HepG2 (cell line): Measurements from ENCODE around the gene SIRT5. TPM values are rescaled to one million over a fixed set of nuclear protein-coding genes. Genes with fewer than 3 reads are reported as not detected.

Experiments
- ATM ChIP-seq: fragments of 450-650 bp; IDR thresholded peaks from 2 replicates; pipeline ENCODE4 v1.7.1; 2017; ENCODE audit warnings: mild to moderate bottlenecking, borderline replicate concordance
- CCAR2 ChIP-seq: fragments of 200-400 bp; formaldehyde crosslinking; optimal IDR thresholded peaks from 2 replicates; pipeline ENCODE3; 2018; ENCODE audit warnings: low read depth, mild to moderate bottlenecking, low read length, moderate library complexity
- CENPX ChIP-seq: sonication (generic); formaldehyde crosslinking; IDR thresholded peaks from 2 replicates; pipeline ENCODE4 v1.9.0; 2021; ENCODE audit warnings: mild to moderate bottlenecking, missing genetic modification reagents, moderate library complexity
- DR1 ChIP-seq: sonication (generic); formaldehyde crosslinking; IDR thresholded peaks from 2 replicates; pipeline ENCODE4 v1.8.0; 2021; ENCODE audit warnings: mild to moderate bottlenecking, missing genetic modification reagents, inconsistent platforms
- E2F5 ChIP-seq: sonication (generic); formaldehyde crosslinking; conservative IDR thresholded peaks from 2 replicates; pipeline ENCODE4 v1.4.0; 2020; ENCODE audit warnings: missing genetic modification reagents
- ETV5 ChIP-seq: IDR thresholded peaks from 2 replicates; pipeline ENCODE4 v1.6.1; 2018; ENCODE audit warnings: missing biosample characterization, missing genetic modification reagents, inconsistent platforms, borderline replicate concordance
- GTF2F1 ChIP-seq: fragments of 150-350 bp; IDR thresholded peaks from 2 replicates; pipeline ENCODE4 v1.6.1; 2014; ENCODE audit warnings: low read length
- HMGXB4 ChIP-seq, 2 experiments: sonication (generic) in 1 of 2; formaldehyde crosslinking in 1 of 2; IDR thresholded peaks; 2 replicates each; pipeline versions ENCODE4 v1.4.0 to v1.6.1; 2018 to 2020; ENCODE audit warnings: missing genetic modification reagents in 2 of 2, borderline replicate concordance in 1 of 2, low read depth in 1 of 2, mild to moderate bottlenecking in 1 of 2, missing biosample characterization in 1 of 2
- KAT2B ChIP-seq: fragments of 150-350 bp; IDR thresholded peaks from 2 replicates; pipeline ENCODE4 v1.6.1; 2014; ENCODE audit warnings: low read depth, low read length, borderline replicate concordance
- MEIS2 ChIP-seq: sonication (generic); formaldehyde crosslinking; IDR thresholded peaks from 2 replicates; pipeline ENCODE4 v1.9.0; 2021; ENCODE audit warnings: mild to moderate bottlenecking, missing genetic modification reagents
- PITX1 ChIP-seq: sonication (generic); formaldehyde crosslinking; IDR thresholded peaks from 2 replicates; pipeline ENCODE4 v1.5.1; 2020; ENCODE audit warnings: mild to moderate bottlenecking, missing genetic modification reagents
- RAD51 ChIP-seq: fragments of 450-650 bp; IDR thresholded peaks from 2 replicates; pipeline ENCODE4 v1.6.1; 2016; ENCODE audit warnings: borderline replicate concordance
- REPIN1 ChIP-seq: sonication (generic); formaldehyde crosslinking; IDR thresholded peaks from 2 replicates; pipeline ENCODE4 v1.8.0; 2022; ENCODE audit warnings: missing genetic modification reagents, low read depth, mild to moderate bottlenecking, borderline replicate concordance
- RXRB ChIP-seq: IDR thresholded peaks from 2 replicates; pipeline ENCODE4 v1.6.1; 2016; ENCODE audit warnings: borderline replicate concordance, missing genetic modification reagents, missing compliant biosample characterization
- THRA ChIP-seq: sonication (generic); formaldehyde crosslinking; IDR thresholded peaks from 2 replicates; pipeline ENCODE4 v1.4.0; 2020; ENCODE audit warnings: missing genetic modification reagents, borderline replicate concordance
- ZNF10 ChIP-seq: sonication (generic); formaldehyde crosslinking; IDR thresholded peaks from 2 replicates; pipeline ENCODE4 v1.4.0; 2020; ENCODE audit warnings: mild to moderate bottlenecking, low read depth, missing genetic modification reagents, borderline replicate concordance
- ZNF232 ChIP-seq: sonication (generic); formaldehyde crosslinking; IDR thresholded peaks from 2 replicates; pipeline ENCODE4 v1.4.0; 2020; ENCODE audit warnings: missing genetic modification reagents, borderline replicate concordance
- ZNF276 ChIP-seq: sonication (generic); formaldehyde crosslinking; IDR thresholded peaks from 2 replicates; pipeline ENCODE4 v1.4.0; 2020; ENCODE audit warnings: mild to moderate bottlenecking, low read depth, missing genetic modification reagents
- ZNF547 ChIP-seq: sonication (generic); formaldehyde crosslinking; IDR thresholded peaks from 2 replicates; pipeline ENCODE4 v1.5.1; 2020; ENCODE audit warnings: mild to moderate bottlenecking, missing genetic modification reagents
- ZNF704 ChIP-seq: sonication (generic); formaldehyde crosslinking; IDR thresholded peaks from 2 replicates; pipeline ENCODE4 v1.8.1; 2023; ENCODE audit warnings: mild to moderate bottlenecking, inconsistent platforms, moderate library complexity, missing genetic modification reagents, borderline replicate concordance
- ZNF790 ChIP-seq: sonication (generic); formaldehyde crosslinking; IDR thresholded peaks from 2 replicates; pipeline ENCODE4 v1.8.0; 2022; ENCODE audit warnings: missing genetic modification reagents, mild to moderate bottlenecking, borderline replicate concordance
- ZNF883 ChIP-seq: sonication (generic); formaldehyde crosslinking; IDR thresholded peaks from 2 replicates; pipeline ENCODE4 v1.5.1; 2020; ENCODE audit warnings: mild to moderate bottlenecking, missing genetic modification reagents; ENCODE audit errors: not compliant biosample characterization
- ZSCAN31 ChIP-seq: sonication (generic); formaldehyde crosslinking; IDR thresholded peaks from 2 replicates; pipeline ENCODE4 v1.5.0; 2020; ENCODE audit warnings: low read depth, mild to moderate bottlenecking, missing genetic modification reagents
- polyA plus RNA-seq, 8 experiments: library from polyadenylated mRNA; depleted of rRNA in 3 of 8; stranded (reverse) in 7 of 8; unstranded in 1 of 8; fragments of >200 nt; fragmentation: Illumina TruSeq in 4 of 8; extraction: Trizol in 4 of 8; gene quantifications; 2 replicates each; pipeline versions ENCODE4 v1.2.1 to v1.2.3, GENCODE V29; 2011 to 2016; ENCODE audit warnings: low read depth in 4 of 8, missing spikeins in 1 of 8, mixed read lengths in 1 of 8; ENCODE audit not compliant: insufficient read depth in 1 of 8
- total RNA-seq, 5 experiments: library from RNA; depleted of rRNA; stranded (reverse); fragments of >200 nt; fragmentation: Illumina TruSeq; extraction: Trizol; gene quantifications; 2 replicates each; pipeline ENCODE4 v1.2.3, GENCODE V29; 2016; ENCODE audit warnings: low read depth in 1 of 5

Gene SIRT5
- total and polyA plus RNA-seq, 2 of the 13 experiments (the other 11 are each of a cell fraction or from before 2014, with no cell fraction given): 14.1 to 16.6 TPM

- TF ChIP-seq E2F5 (peak; percentile 76; the same call in 1 of the 2 replicates), DR1 (CRISPR knock-in tag) (peak; percentile 22; the same call in 1 of the 2 replicates), CENPX (CRISPR knock-in tag) (no peak), RAD51 (no peak), ZNF883 (CRISPR knock-in tag) (peak; percentile 68), KAT2B (no peak), RXRB (CRISPR knock-in tag) (no peak), MEIS2 (0 out of 2 replicates have a peak, but pooled peaks have one; percentile 30), PITX1 (CRISPR knock-in tag) (no peak), ZNF10 (CRISPR knock-in tag) (no peak), ZNF547 (CRISPR knock-in tag) (0 out of 2 replicates have a peak, but pooled peaks have one; percentile 73), ZNF704 (CRISPR knock-in tag) (0 out of 2 replicates have a peak, but pooled peaks have one; percentile 8), GTF2F1 (no peak), HMGXB4 (CRISPR knock-in tag; IDR thresholded peaks at IDR 0.05; ENCODE audit: borderline replicate concordance in 1 of 2, low read depth in 1 of 2) (peak in 1 of 2 experiments; percentile 18; a peak in 2 of 4 replicates), ZNF232 (CRISPR knock-in tag) (no peak; the same call in 1 of the 2 replicates), ETV5 (no peak), ZNF790 (peak; percentile 16; the same call in 1 of the 2 replicates), ZSCAN31 (CRISPR knock-in tag) (peak; percentile 62; the same call in 1 of the 2 replicates), ZNF276 (CRISPR knock-in tag) (no peak), CCAR2 (peak; percentile 58), ATM (no peak), REPIN1 (CRISPR knock-in tag) (no peak; the same call in 1 of the 2 replicates), THRA (0 out of 2 replicates have a peak, but pooled peaks have one; percentile 3)
Measured at GRCh38 chr6:13574149-13574570, 241 bp upstream of the SIRT5 start (continued).
